D721Med (cell line): Measurements from ENCODE around the gene FCN2.

ENCODE experiments used
- DNase-seq: peaks from one replicate; pipeline ENCODE4 v3.0.0; 2011; ENCODE audit warnings: low spot score; ENCODE audit not compliant: insufficient read length
- FAIRE-seq: peaks from 2 replicates; lab custom pipeline; 2011; peaks lifted over from hg19 to GRCh38; lab: Jason Lieb, UNC
- CTCF ChIP-seq: IDR thresholded peaks from 2 replicates; pipeline ENCODE4 v1.5.1; 2012; ENCODE audit warnings: mild to moderate bottlenecking, control low read depth; ENCODE audit not compliant: insufficient read depth; ENCODE audit errors: missing control alignments

FCN2 gene

GRCh38 chr9:134913713-134914500 is 33.3 kb downstream of the FCN2 start:
- no peak for FAIRE-seq
- TF ChIP-seq CTCF, result no peak
- no peak for DNase-seq

- no peak for DNase-seq
- TF ChIP-seq CTCF, result no peak
These were observed 33.9 kb downstream of the FCN2 start for GRCh38 chr9:134914501-134914834.

GRCh38 chr9:134915046-134915985 is 34.7 kb downstream of the FCN2 start:
- no peak for TF ChIP-seq CTCF
- no peak for DNase-seq
- FAIRE-seq, result no peak

More at GRCh38 chr9:134914501-134914834, 33.9 kb downstream of the FCN2 start:
- no peak for FAIRE-seq

GRCh38 chr9:134916161-134916665 is 35.6 kb downstream of the FCN2 start:
- no peak for FAIRE-seq
- no peak for DNase-seq
- no peak for TF ChIP-seq CTCF

GRCh38 chr9:134917431-134918373 is 37.1 kb downstream of the FCN2 start, which contains the start of gene FCN1:
Gene FCN1 (minus strand): TSS chr9:134917912. CDS start chr9:134917871, 41 bp downstream.
- no peak for TF ChIP-seq CTCF
- DNase-seq (no peak), FAIRE-seq (no peak)

- no peak for FAIRE-seq
- no peak for TF ChIP-seq CTCF
- DNase-seq, result no peak
These were observed 38.0 kb downstream of the FCN2 start for GRCh38 chr9:134918646-134919045.
